OCI-LY1 (cell line): ENCODE results near the gene HERPUD1.

Source experiments
- CTCF ChIP-seq: fragments of 200-600 bp; sonication (generic), shearing (Covaris generic); IDR thresholded peaks from 2 replicates; pipeline ENCODE4 v1.5.1; 2017; ENCODE audit warnings: mild to moderate bottlenecking, antibody characterized with exemption, low read length, moderate library complexity, mixed read lengths
- EZH2 ChIP-seq: fragments of 200-600 bp; sonication (generic), shearing (Covaris generic); IDR thresholded peaks from 2 replicates; pipeline ENCODE4 v1.8.0; 2017; ENCODE audit warnings: borderline replicate concordance, mixed run types, mild to moderate bottlenecking, antibody characterized with exemption, low read length, moderate library complexity, mixed read lengths

GRCh38 chr16:56990407-56991286 lies 58.7 kb downstream of the HERPUD1 start:
- TF ChIP-seq CTCF, result no peak
- no peak for TF ChIP-seq EZH2
